GM13976 (cell line): Measurements from ENCODE around the gene RAB6C.
"Not testable (repeated sequence)": the region's sequence is repeated elsewhere in the genome, so short reads cannot be mapped to it uniquely, and the experiment has no call there.

Source experiments
- DNase-seq: peaks from one replicate; pipeline ENCODE4 v3.0.0; 2012; ENCODE audit warnings: low spot score
- CTCF ChIP-seq: IDR thresholded peaks from 2 replicates; pipeline ENCODE4 v1.5.1; 2012; ENCODE audit warnings: borderline replicate concordance, mild to moderate bottlenecking; ENCODE audit not compliant: insufficient read depth; ENCODE audit errors: extremely low read depth, missing control alignments, control extremely low read depth
- in situ Hi-C: fragments of 300-500 bp; cut with MboI; formaldehyde crosslinking; loops from one replicate; pipeline ENCODE4 v1.12.0; 2022; ENCODE audit warnings: low sequenced_read_pairs, mixed read lengths, inconsistent platforms; ENCODE audit not compliant: unreplicated experiment

RAB6C gene

DNA sequence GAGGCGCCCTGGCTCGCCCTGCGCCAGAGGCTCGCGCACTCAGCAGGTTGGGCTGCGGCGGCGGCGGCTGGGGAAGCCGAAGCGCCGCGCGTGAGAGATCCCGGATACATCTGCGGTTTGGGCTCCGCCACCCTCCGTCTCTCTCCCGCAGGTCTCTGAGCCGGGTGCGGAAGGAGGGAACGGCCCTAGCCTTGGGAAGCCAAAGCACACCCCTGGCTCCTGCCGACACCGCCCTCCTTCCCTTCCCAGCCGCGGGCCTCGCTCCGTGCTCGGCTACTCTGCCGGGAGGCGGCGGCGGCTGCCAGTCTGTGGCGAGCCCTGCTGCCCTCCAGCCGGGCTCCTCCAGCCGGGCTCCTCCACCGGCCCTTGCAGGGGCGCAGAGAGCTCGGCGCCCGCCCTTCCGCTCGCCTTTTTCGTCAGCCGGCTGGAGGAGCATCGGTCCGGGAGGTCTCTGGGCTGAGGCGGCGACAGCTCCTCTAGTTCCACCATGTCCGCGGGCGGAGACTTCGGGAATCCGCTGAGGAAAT lies at the start of gene RAB6C:
Gene RAB6C (plus strand): TSS at position 38 of the 527 bp plus-strand sequence. CDS start 450 bp downstream, at position 488.
- in situ Hi-C loops: not testable (repeated sequence)
- peak; percentile 13 for DNase-seq

DNA sequence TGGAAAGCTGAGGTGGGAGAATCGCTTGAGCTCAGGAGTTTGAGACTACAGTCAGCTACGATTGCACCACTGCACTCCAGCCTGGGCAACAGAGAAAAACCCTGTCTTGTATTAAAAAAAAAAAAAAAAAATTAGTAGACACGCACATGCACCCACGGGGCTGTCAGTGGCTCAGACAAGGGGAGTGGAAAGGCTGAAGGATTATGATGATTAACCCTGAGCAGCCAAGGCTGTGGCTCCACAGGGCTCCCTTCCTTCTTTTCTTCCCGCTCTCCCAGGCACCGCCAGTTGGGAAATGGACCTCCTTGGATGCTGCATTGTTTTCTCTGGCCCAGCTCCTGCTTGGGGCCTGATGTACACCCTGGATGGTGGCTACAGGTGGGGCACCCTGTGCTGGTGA lies 49.0 kb upstream of the RAB6C start:
- DNase-seq: no peak

GRCh38 chr2:129933387-129933786 lies 46.1 kb upstream of the RAB6C start:
- not testable (repeated sequence) for DNase-seq
- in situ Hi-C loops: loop anchor here (10.0 kb wide), 1 partner anchor 401 kb away; no protein-coding TSS in a partner anchor

More for the DNA sequence above, 49.0 kb upstream of the RAB6C start:
- in situ Hi-C loops: loop anchor here (10.0 kb wide), 1 partner anchor 404 kb away; no protein-coding TSS in a partner anchor
- no peak for TF ChIP-seq CTCF

- in situ Hi-C loops: loop anchor here (10.0 kb wide), 1 partner anchor 401 kb away; no protein-coding TSS in a partner anchor
- TF ChIP-seq CTCF: no peak
- no peak for DNase-seq
Measured at GRCh38 chr2:129934044-129934822, 45.2 kb upstream of the RAB6C start.

DNA sequence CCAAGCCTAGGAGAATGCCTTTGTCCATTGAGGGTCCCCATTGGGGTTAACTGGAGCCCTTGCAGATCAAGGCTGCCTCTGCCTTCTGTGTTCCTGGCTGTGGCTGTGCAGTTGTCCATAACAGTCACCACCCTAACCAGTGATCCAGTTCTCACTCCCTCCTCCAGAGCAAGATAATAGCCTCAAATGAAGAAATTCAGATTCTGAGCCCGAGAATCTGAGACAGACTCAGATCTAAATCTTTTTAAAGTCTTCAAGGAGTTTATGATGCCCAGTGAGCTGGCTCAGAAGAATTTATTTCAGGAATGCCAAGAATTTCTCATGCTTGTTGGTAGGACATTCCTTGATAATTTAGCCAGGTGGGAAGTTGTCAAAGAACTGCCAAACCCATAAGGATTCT lies 44.3 kb upstream of the RAB6C start:
- in situ Hi-C loops: loop anchor here (10.0 kb wide), 1 partner anchor 400 kb away; no protein-coding TSS in a partner anchor
- no peak for DNase-seq
- TF ChIP-seq CTCF: no peak

GRCh38 chr2:129936334-129936934 lies 43.0 kb upstream of the RAB6C start:
- DNase-seq: no peak
- in situ Hi-C loops: loop anchor here (10.0 kb wide), 1 partner anchor 398 kb away; no protein-coding TSS in a partner anchor
- TF ChIP-seq CTCF: peak; percentile 22

DNA sequence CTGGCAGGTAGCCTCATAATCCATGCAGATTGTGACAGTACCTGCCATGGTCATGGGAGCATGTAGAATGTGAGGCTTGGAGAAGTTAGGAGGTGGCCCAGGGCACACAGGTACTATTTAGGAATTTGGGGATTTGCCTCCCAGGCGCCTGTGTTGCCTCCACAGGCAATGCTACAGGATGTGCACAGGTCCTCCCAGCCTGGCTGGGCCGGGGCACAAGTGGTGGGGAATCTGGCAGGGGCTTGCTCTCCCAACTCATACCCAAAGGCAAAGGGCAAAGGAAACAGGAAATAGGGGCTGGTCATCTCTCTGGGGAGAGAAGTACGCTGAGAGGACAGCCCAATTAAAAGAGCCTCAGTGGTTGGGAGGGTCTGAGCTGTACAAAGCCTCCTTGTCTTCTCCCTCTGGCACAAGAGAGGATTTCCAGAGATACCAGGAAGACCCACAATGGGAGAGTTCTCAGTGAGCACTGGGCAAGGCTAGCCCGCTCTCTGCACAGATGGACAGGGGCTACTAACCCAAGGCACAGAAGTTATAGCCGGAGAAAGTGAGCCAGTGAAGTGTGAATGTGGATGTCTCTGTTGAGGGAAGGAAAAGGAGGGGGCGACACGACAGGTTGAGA lies 40.5 kb upstream of the RAB6C start:
- DNase-seq: not testable (repeated sequence)
- in situ Hi-C loops: loop anchor here (10.0 kb wide), 1 partner anchor 396 kb away; no protein-coding TSS in a partner anchor

DNA sequence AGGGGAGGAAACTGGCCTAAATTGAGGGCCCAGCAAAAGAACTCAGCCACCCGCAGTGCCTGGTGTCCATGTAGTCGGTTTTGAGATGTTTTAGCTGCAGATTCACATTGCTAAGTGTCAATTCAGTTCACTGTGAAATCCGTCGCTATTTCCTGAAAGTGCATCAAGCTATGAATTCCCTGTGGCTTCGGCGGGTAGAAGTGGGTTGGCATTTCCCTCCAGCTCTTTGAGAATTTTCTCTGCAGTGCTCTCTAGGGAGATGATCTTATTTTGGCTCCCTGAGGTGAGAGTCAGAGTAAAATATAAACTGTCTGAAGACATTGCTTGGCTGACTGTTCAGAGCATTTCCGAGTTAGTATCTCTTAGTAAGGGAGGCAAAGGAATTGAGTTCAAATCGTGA lies 36.0 kb upstream of the RAB6C start:
- in situ Hi-C loops, DNase-seq: not testable (repeated sequence)
